HEK293 (cell line): ENCODE data around the gene TSHZ2.

Experiments
- CTCF ChIP-seq: fragments of 450-650 bp; formaldehyde crosslinking; IDR thresholded peaks from 2 replicates; pipeline ENCODE4 v1.5.1; 2016; ENCODE audit warnings: missing biosample characterization, missing genetic modification characterization
- ZNF664 ChIP-seq: fragments of 450-650 bp; formaldehyde crosslinking; IDR thresholded peaks from 2 replicates; pipeline ENCODE4 v1.5.1; 2016; ENCODE audit warnings: missing biosample characterization, missing genetic modification characterization
- ZNF707 ChIP-seq: fragments of 450-650 bp; formaldehyde crosslinking; IDR thresholded peaks from 2 replicates; pipeline ENCODE4 v1.5.1; 2016; ENCODE audit warnings: missing biosample characterization, missing genetic modification characterization
- TF ChIP-seq, protein P1 (sequence below): fragments of 450-650 bp; formaldehyde crosslinking; IDR thresholded peaks from 2 replicates; pipeline ENCODE4 v1.5.1; 2016; ENCODE audit warnings: missing biosample characterization, missing genetic modification characterization
- TF ChIP-seq, protein P2 (sequence below): fragments of 450-650 bp; formaldehyde crosslinking; IDR thresholded peaks from 2 replicates; pipeline ENCODE4 v1.5.1; 2016; ENCODE audit warnings: missing biosample characterization, missing genetic modification characterization

DNA sequence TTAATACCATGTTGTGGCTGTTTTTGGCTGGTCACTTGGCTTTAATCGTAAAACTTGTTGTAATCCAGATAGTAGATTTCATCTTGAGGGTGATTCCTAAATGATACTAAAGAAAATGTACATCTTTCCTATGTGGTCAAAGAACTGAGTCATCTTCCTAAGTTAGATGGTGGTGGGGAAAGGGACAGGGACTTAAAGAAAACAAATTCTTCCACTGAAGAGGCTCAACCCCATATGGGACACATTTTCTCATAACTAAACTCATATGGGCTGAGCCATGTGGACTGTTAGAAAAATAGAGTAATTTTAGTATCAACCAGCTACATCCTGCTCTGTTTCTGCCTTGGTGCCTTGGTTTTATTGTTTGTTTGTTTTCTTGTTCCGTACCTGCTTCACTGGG is 155.8 kb downstream of the TSHZ2 start:
- TF ChIP-seq CTCF (tag by site-specific recombination) (no peak), ZNF707 (tag by site-specific recombination) (no peak), ZNF664 (tag by site-specific recombination) (no peak)
- TF ChIP-seq, protein P1, sequence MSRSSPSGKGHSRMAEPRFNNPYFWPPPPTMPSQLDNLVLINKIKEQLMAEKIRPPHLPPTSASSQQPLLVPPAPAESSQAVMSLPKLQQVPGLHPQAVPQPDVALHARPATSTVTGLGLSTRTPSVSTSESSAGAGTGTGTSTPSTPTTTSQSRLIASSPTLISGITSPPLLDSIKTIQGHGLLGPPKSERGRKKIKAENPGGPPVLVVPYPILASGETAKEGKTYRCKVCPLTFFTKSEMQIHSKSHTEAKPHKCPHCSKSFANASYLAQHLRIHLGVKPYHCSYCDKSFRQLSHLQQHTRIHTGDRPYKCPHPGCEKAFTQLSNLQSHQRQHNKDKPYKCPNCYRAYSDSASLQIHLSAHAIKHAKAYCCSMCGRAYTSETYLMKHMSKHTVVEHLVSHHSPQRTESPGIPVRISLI (tag by site-specific recombination) = no peak
- TF ChIP-seq, protein P2, sequence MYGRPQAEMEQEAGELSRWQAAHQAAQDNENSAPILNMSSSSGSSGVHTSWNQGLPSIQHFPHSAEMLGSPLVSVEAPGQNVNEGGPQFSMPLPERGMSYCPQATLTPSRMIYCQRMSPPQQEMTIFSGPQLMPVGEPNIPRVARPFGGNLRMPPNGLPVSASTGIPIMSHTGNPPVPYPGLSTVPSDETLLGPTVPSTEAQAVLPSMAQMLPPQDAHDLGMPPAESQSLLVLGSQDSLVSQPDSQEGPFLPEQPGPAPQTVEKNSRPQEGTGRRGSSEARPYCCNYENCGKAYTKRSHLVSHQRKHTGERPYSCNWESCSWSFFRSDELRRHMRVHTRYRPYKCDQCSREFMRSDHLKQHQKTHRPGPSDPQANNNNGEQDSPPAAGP (tag by site-specific recombination) = no peak
